T-helper 1 cell treated with Interleukin-12 subunit alpha and Interleukin-12 subunit beta and Interleukin-4 antibody, amounts not matched to agents 30 ng/mL and 1 ng/mL, for 36 hours (primary cell): ENCODE measurements around the gene SEMA4B. TPM values are rescaled to one million over a fixed set of nuclear protein-coding genes. Genes with fewer than 3 reads are reported as not detected.

ENCODE experiments used
- intact Hi-C: fragments of 100-400 bp; cut with micrococcal nuclease; formaldehyde crosslinking; loops from one replicate; pipeline ENCODE4 v1.15.1; 2024
- total RNA-seq: library from RNA; stranded (reverse); gene quantifications from 2 replicates; pipeline ENCODE4 v1.2.3, GENCODE V29; 2022

Gene SEMA4B
- total RNA-seq, 1 donor from 2014 or later: 27.5 TPM

DNA sequence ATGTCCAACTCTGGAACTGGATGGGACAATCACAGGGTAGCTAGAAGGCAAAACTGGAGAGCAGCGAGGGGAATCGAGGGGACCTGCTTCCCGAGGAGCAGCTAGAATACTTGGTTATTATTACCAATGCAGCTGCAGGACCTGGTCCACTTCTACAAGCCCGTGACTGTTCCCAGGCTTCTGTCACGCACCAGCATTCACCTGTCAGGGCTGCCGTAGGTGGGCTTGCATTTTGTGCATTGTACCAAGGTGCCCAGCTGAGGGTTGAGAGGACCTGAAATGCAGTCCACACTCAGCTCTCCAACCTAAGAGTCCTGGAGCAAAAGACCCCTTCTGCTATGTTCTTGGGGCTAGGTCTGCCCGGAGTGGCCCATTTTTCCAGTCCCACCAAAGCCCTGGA, 2.3 kb downstream of the SEMA4B start:
- intact Hi-C loops: no loop called here

DNA sequence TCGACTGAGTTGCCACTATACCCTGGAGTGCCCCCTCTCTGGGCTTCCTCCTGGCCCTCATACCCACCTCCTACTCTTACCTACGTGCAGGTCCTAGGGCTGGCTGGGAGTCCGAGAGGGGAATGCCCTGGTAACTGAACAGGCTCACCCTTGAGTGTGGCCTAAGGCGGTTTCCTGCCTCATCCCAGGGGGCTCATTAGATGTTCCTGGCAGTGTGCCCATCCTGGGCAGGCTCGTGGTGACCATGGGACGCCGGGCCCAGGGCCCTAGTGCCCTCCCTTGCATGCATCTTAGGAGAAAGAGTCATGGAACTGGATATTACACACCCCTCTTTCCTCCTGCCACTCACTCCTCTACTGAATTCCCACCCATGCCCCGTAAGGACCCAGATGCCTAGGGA, 2.8 kb downstream of the SEMA4B start:
- intact Hi-C loops: no loop called here

- intact Hi-C loops: no loop called here
Measured at GRCh38 chr15:90205050-90205848, 4.1 kb downstream of the SEMA4B start.

DNA sequence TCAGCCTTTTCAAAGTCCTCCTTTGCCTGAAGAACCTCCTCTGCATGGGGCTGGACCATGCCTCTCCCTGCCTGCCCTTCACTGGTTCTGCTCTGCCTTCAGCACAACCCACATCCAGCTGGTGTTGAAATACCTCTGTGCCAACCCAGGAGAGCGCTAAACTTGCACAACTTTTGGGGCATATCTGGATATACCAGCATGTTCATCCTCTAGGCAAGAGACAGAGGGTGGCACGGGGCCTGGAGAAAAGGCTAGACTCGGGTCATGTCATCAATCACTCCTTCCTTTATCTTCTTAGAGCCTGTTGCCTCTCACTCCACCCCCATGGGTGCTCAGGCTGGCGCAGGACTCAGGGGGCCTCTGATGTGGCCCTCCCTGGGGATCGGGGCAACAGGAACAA, 4.8 kb downstream of the SEMA4B start:
- intact Hi-C loops: no loop called here

DNA sequence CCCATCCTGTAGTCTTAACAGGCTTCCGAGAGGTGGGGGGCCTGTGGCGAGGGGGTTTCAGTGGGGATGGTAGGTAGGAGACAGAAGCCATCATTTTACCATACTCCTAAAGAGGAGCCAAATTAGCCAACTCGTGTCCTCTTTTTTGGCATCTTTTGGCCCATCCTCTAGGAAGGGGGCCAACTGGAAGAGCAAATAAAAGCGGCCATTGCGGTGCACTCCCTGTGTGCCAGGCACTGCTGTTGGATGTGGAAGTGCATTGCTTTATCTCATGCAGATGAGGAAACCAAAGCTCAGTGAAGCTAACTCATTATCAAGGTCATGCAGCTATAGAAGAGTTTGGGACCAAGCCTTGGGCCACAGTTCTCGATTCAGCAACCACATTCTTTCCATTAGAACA, 6.1 kb downstream of the SEMA4B start:
- intact Hi-C loops: no loop called here

DNA sequence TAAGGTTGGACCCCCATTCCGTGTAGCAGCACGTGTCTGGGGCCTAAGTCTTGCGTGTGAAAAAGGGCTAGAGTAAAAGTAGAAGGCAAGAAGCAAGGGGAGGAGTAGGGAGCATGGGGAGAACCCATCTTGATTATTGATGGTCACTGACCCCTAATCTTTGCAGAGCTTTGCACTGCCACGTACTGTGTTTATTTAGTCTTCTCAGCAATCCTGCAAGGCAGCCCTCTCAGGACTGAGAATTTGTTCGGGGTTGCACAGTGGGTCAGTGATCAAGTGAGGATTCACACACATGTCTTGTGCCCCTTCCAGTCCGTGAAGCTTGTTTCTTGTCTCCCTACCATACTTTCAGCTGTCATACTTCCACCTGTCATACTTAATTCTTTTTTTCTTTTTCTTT, 7.2 kb downstream of the SEMA4B start:
- intact Hi-C loops: no loop called here

- intact Hi-C loops: no loop called here
Measured at GRCh38 chr15:90209591-90209990, 8.5 kb downstream of the SEMA4B start.

GRCh38 chr15:90210593-90210992, 9.5 kb downstream of the SEMA4B start:
- intact Hi-C loops: no loop called here

- intact Hi-C loops: no loop called here
Measured at GRCh38 chr15:90211009-90211408, 9.9 kb downstream of the SEMA4B start.

GRCh38 chr15:90211440-90212143, 10.5 kb downstream of the SEMA4B start:
- intact Hi-C loops: no loop called here

GRCh38 chr15:90212221-90213098, 11.3 kb downstream of the SEMA4B start:
- intact Hi-C loops: no loop called here

DNA sequence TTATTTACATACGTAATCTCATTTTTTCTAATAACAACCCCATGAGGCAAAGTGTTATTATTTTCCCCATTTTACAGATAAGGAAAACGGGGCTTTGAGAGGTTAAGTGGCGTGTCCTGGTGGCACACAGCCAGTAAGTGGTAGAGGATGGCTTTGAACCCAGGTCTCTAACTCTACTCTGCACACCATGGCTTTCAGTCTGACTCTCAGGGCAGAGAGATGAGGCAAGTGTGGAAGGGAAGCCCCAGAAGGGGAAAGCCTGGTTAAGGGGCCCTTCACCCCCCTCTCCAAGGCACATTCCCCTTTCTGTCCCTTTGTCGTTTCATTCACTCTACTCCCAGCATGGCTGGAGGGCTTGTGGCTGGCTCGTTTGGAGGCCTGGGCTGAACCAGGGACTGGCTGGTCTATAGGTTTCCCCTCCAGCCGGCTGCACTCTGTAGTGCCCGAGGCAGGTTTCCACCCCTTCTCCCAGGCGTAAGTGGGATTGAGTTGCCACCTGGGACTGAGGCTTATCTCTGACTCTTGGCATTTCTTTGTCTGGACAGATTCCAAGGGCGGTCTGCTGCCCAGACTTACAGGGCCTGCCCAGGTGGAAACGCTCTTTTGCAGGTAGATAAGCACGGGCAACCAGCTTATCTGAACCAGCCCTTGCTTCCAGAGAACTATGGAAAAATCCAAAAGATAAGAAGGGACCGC, 12.1 kb downstream of the SEMA4B start:
- intact Hi-C loops: no loop called here

DNA sequence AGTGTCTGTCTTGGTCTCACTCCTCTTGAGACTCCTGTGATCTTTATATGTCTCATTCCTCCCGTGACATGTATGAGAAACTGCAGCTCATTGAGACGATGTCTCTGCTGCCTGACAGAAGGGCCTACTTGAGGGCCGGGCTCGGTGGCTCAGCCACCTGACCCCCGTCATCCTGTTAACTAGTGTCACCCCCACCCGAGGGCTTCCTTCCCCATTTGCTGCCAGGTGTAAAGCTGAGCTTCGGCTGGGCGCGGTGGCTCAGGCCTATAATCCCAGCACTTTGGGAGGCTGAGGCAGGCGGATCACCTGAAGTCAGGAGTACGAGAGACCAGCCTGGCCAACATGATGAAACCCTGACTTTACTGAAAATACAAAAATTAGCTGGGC, 12.7 kb downstream of the SEMA4B start:
- intact Hi-C loops: no loop called here

DNA sequence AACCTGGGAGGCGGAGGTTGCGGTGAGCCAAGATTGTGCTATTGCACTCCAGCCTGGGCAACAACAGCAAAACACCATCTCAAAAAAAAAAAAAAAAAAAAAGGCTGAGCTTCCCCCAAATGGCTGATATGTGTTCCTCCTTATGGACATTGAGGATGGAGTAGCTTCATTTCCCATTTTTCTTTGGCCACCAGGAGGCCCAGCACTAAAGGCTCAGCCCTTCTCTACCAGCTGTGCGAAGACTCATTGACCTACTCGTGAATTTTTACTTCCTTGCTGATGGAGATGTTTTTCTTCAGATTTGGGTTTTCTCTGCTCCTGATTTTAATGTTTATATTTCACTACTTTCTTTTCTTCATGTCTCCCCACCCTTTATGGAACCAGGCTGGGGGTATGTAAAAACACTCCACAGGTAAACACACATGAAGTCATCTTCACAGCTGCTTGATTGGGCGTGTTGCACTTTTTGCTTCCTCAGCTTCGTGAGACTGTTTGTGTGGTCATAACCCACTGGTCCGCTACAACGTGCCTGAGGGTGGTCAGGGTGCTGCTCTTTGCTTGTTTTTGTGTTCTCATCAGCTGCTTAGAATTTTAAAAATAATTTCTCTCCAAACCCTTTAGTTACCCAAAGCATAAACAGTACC, 13.5 kb downstream of the SEMA4B start:
- intact Hi-C loops: no loop called here

GRCh38 chr15:90217671-90218394, 16.7 kb downstream of the SEMA4B start:
- intact Hi-C loops: no loop called here

GRCh38 chr15:90219421-90220141, 18.5 kb downstream of the SEMA4B start:
- intact Hi-C loops: loop anchor here (1.0 kb wide), 1 partner anchor 76 kb away; no protein-coding TSS in a partner anchor

DNA sequence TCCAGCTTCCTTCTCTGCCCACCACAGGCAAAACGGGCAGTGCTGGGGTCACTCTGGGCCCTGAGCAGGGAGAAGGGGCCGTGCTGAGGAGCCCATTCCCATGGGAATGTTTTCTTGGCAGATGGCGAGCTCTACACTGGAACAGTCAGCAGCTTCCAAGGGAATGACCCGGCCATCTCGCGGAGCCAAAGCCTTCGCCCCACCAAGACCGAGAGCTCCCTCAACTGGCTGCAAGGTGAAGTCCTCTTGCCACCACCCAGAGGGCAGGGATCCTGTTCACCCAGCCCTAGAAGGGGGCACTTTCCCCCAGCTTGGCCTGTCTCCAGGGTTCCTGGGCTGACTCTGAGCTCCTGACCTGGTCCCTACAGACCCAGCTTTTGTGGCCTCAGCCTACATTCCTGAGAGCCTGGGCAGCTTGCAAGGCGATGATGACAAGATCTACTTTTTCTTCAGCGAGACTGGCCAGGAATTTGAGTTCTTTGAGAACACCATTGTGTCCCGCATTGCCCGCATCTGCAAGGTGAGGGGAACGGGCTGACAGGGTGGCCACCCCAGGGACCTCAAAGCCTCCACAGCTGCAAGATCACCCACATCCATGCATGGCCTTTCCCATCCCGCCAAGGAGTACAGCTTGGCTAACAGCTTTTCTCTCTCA, 20.2 kb downstream of the SEMA4B start:
- intact Hi-C loops: no loop called here

GRCh38 chr15:90222547-90222946, 21.4 kb downstream of the SEMA4B start:
- intact Hi-C loops: no loop called here
